HG02798 (cell line): ENCODE results near the gene MTMR2.

ENCODE experiments used
- ATAC-seq: cut with Tn5 transposase; IDR thresholded peaks from one replicate; pipeline ENCODE4 v1.9.1; 2021; ENCODE audit warnings: mild to moderate bottlenecking; ENCODE audit not compliant: unreplicated experiment, poor library complexity

The MTMR2 gene

DNA sequence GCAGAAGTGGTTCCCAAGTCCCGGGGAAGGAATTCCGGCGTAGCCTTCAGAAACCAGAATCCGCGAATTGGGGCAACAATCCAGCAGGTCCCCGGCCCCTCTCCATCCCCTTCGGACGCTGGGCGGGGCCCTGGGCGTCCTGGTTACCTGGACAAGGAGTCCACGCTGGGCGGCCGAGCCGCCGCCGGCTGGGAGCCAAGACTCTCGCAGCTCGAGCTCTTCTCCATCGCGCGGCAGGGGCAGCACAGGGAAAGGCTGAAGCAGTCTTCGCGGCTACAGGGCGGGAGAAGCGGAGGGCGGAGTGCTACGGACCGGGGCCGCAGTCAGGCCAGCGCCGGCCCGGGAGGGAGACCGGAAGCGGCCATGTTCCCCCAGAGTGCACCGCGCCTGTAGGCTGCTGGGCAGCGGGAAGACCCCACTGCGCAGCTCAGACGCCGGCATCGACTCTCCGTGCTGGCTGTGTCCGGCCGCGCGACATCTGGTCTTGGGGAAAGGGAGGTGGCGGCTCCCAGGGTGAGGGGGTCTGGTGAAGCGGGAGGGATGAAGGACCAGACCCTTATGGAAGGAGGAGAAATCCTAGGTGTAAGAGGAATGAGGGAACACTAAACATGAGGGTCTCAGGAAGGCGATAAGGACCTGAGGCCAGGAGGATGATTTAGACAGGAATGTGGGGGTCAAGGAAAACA lies at the start of gene MTMR2:
Gene MTMR2, minus strand, starts transcription at position 380 of the 686 bp plus-strand sequence. Its CDS starts 153 bp downstream, at position 227.
- peak; percentile 100 for ATAC-seq

GRCh38 chr11:95972060-95972459 lies 48.2 kb upstream of the MTMR2 start:
- no peak for ATAC-seq

- ATAC-seq, result no peak
These were observed 44.7 kb upstream of the MTMR2 start for GRCh38 chr11:95968585-95968984.

DNA sequence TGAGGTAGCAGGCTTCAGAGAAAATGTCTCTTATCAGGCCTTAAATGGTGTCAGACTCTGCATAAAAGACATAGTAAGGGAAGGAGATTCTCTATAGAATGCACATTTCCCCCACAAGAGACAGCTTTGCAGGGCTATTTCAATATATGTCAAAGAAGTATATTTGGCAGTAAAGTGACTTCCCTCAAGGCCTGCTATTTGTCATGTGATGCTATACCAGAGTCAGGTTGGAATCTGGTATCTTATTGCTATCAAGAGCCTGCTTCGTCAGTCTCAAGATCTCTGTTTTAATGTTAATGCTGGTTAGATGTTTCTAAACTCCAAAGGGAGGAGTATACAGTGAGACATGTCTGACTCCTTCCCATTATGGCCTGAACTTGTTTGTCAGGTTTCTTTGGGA lies 40.4 kb upstream of the MTMR2 start:
- no peak for ATAC-seq

- no peak for ATAC-seq
These were observed 37.9 kb upstream of the MTMR2 start for GRCh38 chr11:95961758-95962157.

GRCh38 chr11:95950905-95951304 lies 27.0 kb upstream of the MTMR2 start:
- no peak for ATAC-seq

DNA sequence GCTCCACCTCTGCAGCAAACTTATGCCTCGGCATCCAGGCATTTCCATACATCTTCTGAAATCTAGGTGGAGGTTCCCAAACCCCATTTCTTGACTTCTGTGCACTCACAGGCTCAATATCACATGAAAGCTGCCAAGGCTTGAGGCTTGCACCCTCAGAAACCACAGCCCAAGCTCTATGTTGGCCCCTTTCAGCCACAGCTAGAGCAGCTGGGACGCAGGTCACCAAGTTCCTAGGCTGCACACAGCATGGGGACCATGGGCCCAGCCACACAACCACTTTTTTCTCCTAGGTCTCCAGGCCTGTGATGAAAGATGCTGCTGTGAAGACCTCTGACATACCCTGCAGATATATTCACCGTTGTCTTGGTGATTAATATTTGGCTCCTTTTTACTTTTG lies 24.7 kb upstream of the MTMR2 start:
- no peak for ATAC-seq

- no peak for ATAC-seq
These were observed 20.7 kb upstream of the MTMR2 start for GRCh38 chr11:95944623-95945022.

- no peak for ATAC-seq
These were observed 19.6 kb upstream of the MTMR2 start for GRCh38 chr11:95943546-95943945.

GRCh38 chr11:95939091-95939490 lies 15.2 kb upstream of the MTMR2 start:
- no peak for ATAC-seq

DNA sequence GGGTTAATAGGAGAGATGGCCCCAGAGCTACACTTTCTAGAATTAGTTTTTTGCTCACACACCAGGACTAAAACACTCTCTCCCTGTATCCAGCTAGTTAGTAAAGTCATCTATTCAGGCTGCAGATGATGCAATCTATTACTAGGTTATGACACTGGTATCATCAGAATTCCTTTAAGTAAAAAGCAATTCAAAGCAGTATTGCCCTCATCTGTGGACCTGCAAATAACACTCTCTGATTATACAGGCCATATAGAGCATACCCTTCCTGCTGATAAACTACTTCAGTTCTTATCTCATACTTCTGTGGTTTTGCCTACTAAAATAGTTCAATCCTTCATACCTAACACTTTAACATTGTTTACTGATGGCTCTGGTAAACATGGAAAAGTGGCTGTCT lies 13.5 kb upstream of the MTMR2 start:
- no peak for ATAC-seq

DNA sequence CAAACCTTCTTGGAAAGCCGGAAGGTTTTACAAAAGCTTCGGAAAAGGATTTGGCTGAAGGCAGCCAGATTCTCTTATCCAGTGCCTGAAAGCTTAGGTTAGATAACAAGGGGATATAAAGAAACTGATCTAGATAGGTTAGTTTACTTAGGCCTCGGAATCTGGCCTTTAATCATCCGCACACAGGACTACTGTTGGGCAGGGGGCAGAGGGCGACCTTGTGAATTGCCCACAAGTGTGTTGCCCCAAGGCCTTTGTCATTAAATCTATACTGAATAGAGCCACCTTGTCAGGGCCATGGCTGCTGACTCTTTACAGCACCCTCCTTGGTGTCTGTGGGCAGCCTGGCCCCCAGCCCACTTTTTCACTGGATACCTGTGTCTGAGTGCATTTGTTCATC lies 9.7 kb upstream of the MTMR2 start:
- ATAC-seq, result no peak

- no peak for ATAC-seq
These were observed 8.0 kb upstream of the MTMR2 start for GRCh38 chr11:95931916-95932315.

- ATAC-seq, result no peak
These were observed 7.0 kb upstream of the MTMR2 start for GRCh38 chr11:95930948-95931347.

- no peak for ATAC-seq
These were observed 2.8 kb upstream of the MTMR2 start for GRCh38 chr11:95926726-95927125.

DNA sequence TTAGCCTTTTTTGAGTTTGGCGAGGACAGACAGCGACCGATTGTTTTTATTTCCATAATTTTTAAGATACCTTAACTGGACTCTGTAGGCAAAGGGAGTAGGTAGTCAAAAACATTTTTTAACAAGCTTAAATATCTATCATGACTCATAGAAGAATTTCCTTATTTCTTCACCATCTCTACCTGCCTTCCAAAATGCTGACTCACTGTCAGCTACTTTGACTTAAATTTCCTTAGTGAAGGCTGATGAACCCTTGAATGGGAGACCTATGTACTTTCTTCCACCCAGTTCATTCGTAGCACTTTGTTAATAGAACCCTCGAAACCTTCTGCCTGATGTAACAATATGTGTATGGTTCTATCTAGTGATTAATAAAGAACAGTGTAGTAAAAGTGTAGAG lies 1.1 kb upstream of the MTMR2 start:
- no peak for ATAC-seq

GRCh38 chr11:95924414-95924760 lies 480 bp upstream of the MTMR2 start:
- ATAC-seq, result no peak

GRCh38 chr11:95923439-95923727 lies 524 bp downstream of the MTMR2 start:
- no peak for ATAC-seq

GRCh38 chr11:95922536-95923438 lies 1.1 kb downstream of the MTMR2 start:
- no peak for ATAC-seq

DNA sequence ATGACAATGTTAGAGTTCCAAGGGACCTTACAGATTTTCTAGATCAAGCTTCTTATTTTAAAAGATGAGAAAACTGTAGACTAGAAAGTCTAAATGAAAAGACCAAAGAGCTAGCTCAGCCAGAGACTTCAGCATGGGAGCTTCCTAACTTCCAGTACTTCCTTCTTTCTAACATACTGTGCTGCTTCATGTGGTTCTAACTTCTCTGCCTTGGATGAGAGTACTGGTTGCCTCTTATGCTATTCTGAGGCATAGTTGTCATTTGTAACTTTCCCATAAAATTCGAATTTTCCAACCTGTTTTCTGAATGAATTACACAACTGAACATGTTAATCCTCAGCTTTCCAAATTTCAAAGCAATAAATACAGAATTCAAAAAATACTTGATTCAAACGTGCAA lies 1.8 kb downstream of the MTMR2 start:
- ATAC-seq, result no peak

DNA sequence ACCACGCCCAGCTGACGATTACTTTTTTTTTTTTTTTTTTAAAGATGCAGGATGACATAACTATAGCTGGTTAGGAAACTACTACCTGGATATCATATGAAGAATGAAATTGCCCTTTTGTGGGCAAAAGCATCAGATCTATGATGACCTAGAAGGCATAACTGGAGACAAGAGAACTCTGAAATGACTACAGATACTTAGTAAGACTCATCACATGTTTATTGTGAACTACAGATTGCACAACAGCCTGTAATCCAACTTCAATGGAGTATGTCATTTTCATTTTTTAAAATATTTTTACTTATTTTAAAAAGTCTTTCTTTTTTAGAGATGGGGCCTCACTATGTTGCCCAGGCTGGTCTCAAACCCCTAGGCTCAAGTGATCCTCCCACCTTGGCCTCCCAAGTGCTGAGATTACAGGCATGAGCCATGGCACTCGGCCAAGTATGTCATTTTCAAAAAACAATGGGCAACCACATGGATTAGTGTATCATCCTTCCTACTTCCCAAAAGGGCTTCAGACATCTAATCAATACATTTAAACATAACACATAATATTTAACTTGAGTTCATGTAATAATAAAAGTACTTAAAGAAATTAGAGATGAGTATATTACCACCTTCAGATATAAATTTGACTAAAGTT lies 3.3 kb downstream of the MTMR2 start:
- no peak for ATAC-seq
